Kidney (tissue), 14 donors: ENCODE data around the gene ATP1A2. TPM values are rescaled to one million over a fixed set of nuclear protein-coding genes. Genes with fewer than 3 reads are reported as not detected.

Source experiments
- DNase-seq, 5 donors: peaks; one replicate each; pipeline ENCODE4 v3.0.0-alpha.2; 2013 to 2020
- FAIRE-seq: peaks from 2 replicates; lab custom pipeline; 2012; peaks lifted over from hg19 to GRCh38; lab: Jason Lieb, UNC
- H3K27ac ChIP-seq, 2 donors: one replicate each; pipeline ENCODE4 v1.7.0; 2013; ENCODE audit warnings: low read depth in 2 of 2, low read length in 2 of 2, inconsistent platforms in 1 of 2
- H3K27me3 ChIP-seq: one replicate; pipeline ENCODE4 v1.7.1; 2013; ENCODE audit warnings: low read length, inconsistent platforms; ENCODE audit not compliant: control insufficient read depth, insufficient read depth
- H3K36me3 ChIP-seq, 3 donors: one replicate each; pipeline versions ENCODE4 v1.7.0 to v1.7.1; 2013; ENCODE audit warnings: low read length in 3 of 3, control low read depth in 1 of 3, inconsistent platforms in 1 of 3; ENCODE audit not compliant: insufficient read depth in 3 of 3, control insufficient read depth in 2 of 3
- H3K4me1 ChIP-seq, 3 donors: one replicate each; pipeline versions ENCODE4 v1.7.0 to v1.7.1; 2013; ENCODE audit warnings: low read length in 3 of 3, inconsistent platforms in 1 of 3, low read depth in 1 of 3; ENCODE audit not compliant: control insufficient read depth in 2 of 3, insufficient read depth in 2 of 3
- H3K4me3 ChIP-seq, 3 donors: one replicate each; pipeline versions ENCODE4 v1.7.0 to v1.8.1; 2013; ENCODE audit warnings: low read length in 3 of 3, control low read depth in 1 of 3, inconsistent platforms in 1 of 3
- H3K9ac ChIP-seq, 3 donors: one replicate each; pipeline versions ENCODE4 v1.7.0 to v1.7.1; 2013; ENCODE audit warnings: low read length in 3 of 3, control low read depth in 1 of 3, inconsistent platforms in 1 of 3
- H3K9me3 ChIP-seq, 3 donors: one replicate each; pipeline versions ENCODE4 v1.7.0 to v1.7.1; 2013; ENCODE audit warnings: low read length in 3 of 3, control low read depth in 1 of 3, inconsistent platforms in 1 of 3; ENCODE audit not compliant: control insufficient read depth in 2 of 3, insufficient read depth in 1 of 3
- CTCF ChIP-seq: IDR thresholded peaks from 3 replicates; pipeline ENCODE4 v1.5.1; 2012; ENCODE audit warnings: mild to moderate bottlenecking, moderate library complexity, borderline replicate concordance; ENCODE audit not compliant: insufficient read depth; ENCODE audit errors: extremely low read depth
- intact Hi-C: fragments of 100-400 bp; cut with DNase I; formaldehyde crosslinking; loops from one replicate; pipeline ENCODE4 v1.11.1; 2022
- polyA plus RNA-seq: library from polyadenylated mRNA; stranded (reverse); fragments of 350-450 nt; fragmentation: Illumina TruSeq; extraction: RNeasy Lipid Tissue Mini Kit (QIAGEN cat#74804); gene quantifications from one replicate; pipeline ENCODE4 v1.2.3, GENCODE V29; 2014; ENCODE audit warnings: low read depth, low replicate concordance; ENCODE audit not compliant: insufficient read depth
- total RNA-seq: library from RNA; stranded (reverse); fragmentation: NEBNext Ultra II Directional; extraction: Animal tissue kit (Norgen Biotek cat#: 25700); gene quantifications from one replicate; pipeline ENCODE4 v1.2.1, GENCODE V29; 2021
- donor health status: control.
- donor health status: control.
- donor health status: control.
- donor health status: control.
- donor health status: control.
- donor health status: DM: yes; HTN: yes; CAD: no.
- donor health status: Normal renal cell carcinoma (clear cell type).

The ATP1A2 gene
- total and polyA plus RNA-seq, 2 donors from 2014 or later: 4.1 to 5.5 TPM

- DNase-seq: peak in 3 of 5 donors; percentile 16 to 34 (median 23)
- no peak overlapping the region for H3K9ac ChIP-seq
- intact Hi-C loops: no loop called here
- no peak overlapping the region for H3K27ac ChIP-seq
- H3K4me3 ChIP-seq: no peak overlapping the region
- H3K9me3 ChIP-seq: no peaks in the 10 kb centered on the region
- H3K36me3 ChIP-seq: no peaks in the 10 kb centered on the region
- peaks cover 0 to 2% (median 0%) of the 10 kb centered on the region in 3 donors for H3K4me1 ChIP-seq
- no peak for FAIRE-seq
- no peak for TF ChIP-seq CTCF
- no peaks in the 10 kb centered on the region for H3K27me3 ChIP-seq
Measured at GRCh38 chr1:160161965-160162705, 46.6 kb downstream of the ATP1A2 start.

- Histone ChIP-seq H3K4me1 (peaks cover 0 to 2% (median 0%) of the 10 kb centered on the region in 3 donors), H3K9ac (no peak overlapping the region), H3K36me3 (no peaks in the 10 kb centered on the region), H3K4me3 (no peak overlapping the region), H3K27ac (no peak overlapping the region), H3K27me3 (no peaks in the 10 kb centered on the region), H3K9me3 (no peaks in the 10 kb centered on the region)
- DNase-seq: no peak
- TF ChIP-seq CTCF: no peak
- no peak for FAIRE-seq
- intact Hi-C loops: no loop called here
Measured at GRCh38 chr1:160162931-160163330, 47.4 kb downstream of the ATP1A2 start.

- Histone ChIP-seq H3K9me3 (no peaks in the 10 kb centered on the region), H3K4me3 (no peak overlapping the region), H3K36me3 (no peaks in the 10 kb centered on the region), H3K27me3 (no peaks in the 10 kb centered on the region), H3K9ac (no peak overlapping the region), H3K4me1 (peaks cover 0 to 2% (median 0%) of the 10 kb centered on the region in 3 donors), H3K27ac (no peak overlapping the region)
- no peak for FAIRE-seq
- TF ChIP-seq CTCF: no peak
- DNase-seq: no peak
- intact Hi-C loops: no loop called here
Measured at GRCh38 chr1:160163615-160164014, 48.1 kb downstream of the ATP1A2 start.
